ENCODE data around the gene MTAP.

Gene MTAP

GRCh38 chr9:21862871-21863270 lies 60.4 kb downstream of the MTAP start:
- H3K9me3 ChIP-seq (replicated peaks in 1 of 11): peaks cover 0 to 13% (median 6%) of the 10 kb centered on the region in 11 experiments; a peak in 10 of 22 replicates
- no peak overlapping the region for H3K4me2 ChIP-seq
- H3K4me3 ChIP-seq: no peak overlapping the region
- no peak overlapping the region for H3K27ac ChIP-seq
- H3K4me1 ChIP-seq: no peaks in the 10 kb centered on the region
- peaks cover 0 to 10% (median 0%) of the 10 kb centered on the region in 11 experiments; a peak in 6 of 22 replicates for H4K20me1 ChIP-seq
- H3K27me3 ChIP-seq: no peaks in the 10 kb centered on the region
- H3K36me3 ChIP-seq: peaks cover 84 to 100% (median 97%) of the 10 kb centered on the region in 11 experiments
- no peak overlapping the region for H3K9ac ChIP-seq
- TF ChIP-seq Cebpa-rat (IDR thresholded peaks at IDR 0.05): no peak

DNA sequence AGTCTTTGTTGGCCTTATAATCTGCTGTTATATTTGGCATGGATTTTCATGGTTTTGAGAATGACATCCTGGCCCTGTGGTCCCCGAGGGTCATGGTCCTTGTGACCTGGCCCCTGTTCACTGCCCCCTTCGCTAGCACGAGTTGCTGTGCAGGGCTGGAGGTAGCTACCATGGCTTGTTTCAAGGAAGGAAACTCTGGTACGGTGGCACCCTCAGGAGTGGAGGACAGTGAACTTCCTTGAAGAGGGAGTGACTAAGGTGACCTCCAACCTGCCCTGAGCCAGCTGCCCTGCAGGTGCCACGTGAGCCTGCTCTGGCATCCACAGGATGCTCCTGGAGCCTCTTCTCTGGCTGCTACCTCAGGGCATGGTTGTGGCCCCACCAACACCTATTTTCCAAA lies 62.1 kb downstream of the MTAP start:
- Histone ChIP-seq H3K4me3 (no peak overlapping the region), H4K20me1 (peaks cover 0 to 10% (median 0%) of the 10 kb centered on the region in 11 experiments; a peak in 3 of 22 replicates), H3K27me3 (no peaks in the 10 kb centered on the region), H3K9ac (no peak overlapping the region), H3K27ac (no peak overlapping the region), H3K4me2 (no peak overlapping the region), H3K4me1 (no peaks in the 10 kb centered on the region), H3K9me3 (replicated peaks in 1 of 11) (peaks cover 0 to 13% (median 6%) of the 10 kb centered on the region in 11 experiments; a peak in 10 of 22 replicates), H3K36me3 (peaks cover 84 to 100% (median 97%) of the 10 kb centered on the region in 11 experiments)
- TF ChIP-seq Cebpa-rat (IDR thresholded peaks at IDR 0.05): no peak

DNA sequence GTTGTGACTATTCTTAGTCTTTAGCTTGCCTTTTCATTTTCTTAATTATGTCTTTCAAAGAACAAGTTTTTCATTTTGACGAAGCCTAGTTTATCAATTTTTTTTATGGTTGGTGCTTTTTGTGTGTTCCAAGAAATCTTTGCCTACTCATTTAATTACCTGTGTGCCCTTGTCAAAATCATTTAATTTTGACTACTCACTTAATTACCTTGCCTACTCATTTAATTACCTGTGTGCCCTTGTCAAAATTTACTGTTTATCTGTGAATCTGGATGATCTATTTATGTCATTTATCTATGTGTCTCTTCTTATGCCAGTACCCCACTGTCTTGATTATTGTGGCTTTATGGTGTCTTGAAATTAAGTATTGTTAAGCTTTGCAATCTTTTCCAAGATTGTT lies 63.9 kb downstream of the MTAP start:
- H3K36me3 ChIP-seq: peaks cover 74 to 99% (median 91%) of the 10 kb centered on the region in 11 experiments
- no peak for TF ChIP-seq Cebpa-rat (IDR thresholded peaks at IDR 0.05)
- peaks cover 0 to 10% (median 0%) of the 10 kb centered on the region in 11 experiments; a peak in 3 of 22 replicates for H4K20me1 ChIP-seq
- no peak overlapping the region for H3K4me2 ChIP-seq
- no peak overlapping the region for H3K27ac ChIP-seq
- H3K9ac ChIP-seq: no peak overlapping the region
- no peaks in the 10 kb centered on the region for H3K4me1 ChIP-seq
- no peaks in the 10 kb centered on the region for H3K27me3 ChIP-seq
- no peak overlapping the region for H3K4me3 ChIP-seq
- peaks cover 0 to 13% (median 6%) of the 10 kb centered on the region in 11 experiments; a peak in 10 of 22 replicates for H3K9me3 ChIP-seq (replicated peaks in 1 of 11)

DNA sequence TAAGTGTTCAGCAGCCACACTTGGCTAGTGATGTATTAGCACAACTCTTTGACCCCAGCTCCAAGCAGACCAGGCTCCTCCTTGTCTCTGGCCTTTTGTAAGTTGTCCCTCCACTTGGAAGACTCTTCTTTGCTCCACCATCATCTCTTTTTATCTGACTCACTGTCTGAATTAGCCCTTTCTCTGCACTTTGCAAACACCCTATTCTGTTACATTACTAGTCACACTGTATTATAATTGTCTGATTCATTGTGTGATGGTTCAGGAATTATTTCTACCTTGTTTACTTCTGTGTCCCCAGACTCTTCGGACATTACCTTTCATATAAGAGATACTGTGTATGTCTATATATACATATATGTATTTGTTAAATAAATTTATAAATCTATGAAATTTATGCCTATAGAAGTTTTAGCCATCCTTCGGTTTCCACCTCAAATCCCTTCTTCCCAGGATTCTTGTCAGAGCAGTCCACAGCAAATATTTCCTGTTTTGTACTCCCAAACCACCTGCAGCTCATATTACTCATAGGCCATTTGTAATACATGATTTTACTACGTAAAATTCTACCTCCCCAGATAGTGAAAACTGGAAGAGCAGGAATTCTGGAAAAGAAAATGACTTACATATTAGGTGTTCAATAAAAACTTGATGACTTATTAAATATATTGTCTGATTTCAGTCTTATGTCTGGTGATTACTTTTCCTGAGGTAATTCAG lies 69.0 kb downstream of the MTAP start:
- Histone ChIP-seq H3K4me3 (no peak overlapping the region), H3K27ac (no peak overlapping the region), H3K36me3 (peaks cover 44 to 99% (median 82%) of the 10 kb centered on the region in 11 experiments), H3K4me1 (no peaks in the 10 kb centered on the region), H3K4me2 (no peak overlapping the region), H3K27me3 (no peaks in the 10 kb centered on the region), H4K20me1 (peaks cover 0 to 1% (median 0%) of the 10 kb centered on the region in 11 experiments; a peak in 2 of 22 replicates), H3K9ac (no peak overlapping the region), H3K9me3 (replicated peaks in 1 of 11) (peaks cover 17 to 38% (median 23%) of the 10 kb centered on the region in 11 experiments)
- TF ChIP-seq Cebpa-rat (IDR thresholded peaks at IDR 0.05): no peak

GRCh38 chr9:21872696-21873095 lies 70.3 kb downstream of the MTAP start:
- H3K4me2 ChIP-seq: no peak overlapping the region
- H3K27ac ChIP-seq: no peak overlapping the region
- TF ChIP-seq Cebpa-rat (IDR thresholded peaks at IDR 0.05): no peak
- H3K27me3 ChIP-seq: no peaks in the 10 kb centered on the region
- H3K9me3 ChIP-seq (replicated peaks in 1 of 11): peaks cover 30 to 50% (median 34%) of the 10 kb centered on the region in 11 experiments
- H3K36me3 ChIP-seq: peaks cover 38 to 99% (median 84%) of the 10 kb centered on the region in 11 experiments
- H4K20me1 ChIP-seq: peaks cover 0 to 10% (median 0%) of the 10 kb centered on the region in 11 experiments; a peak in 2 of 22 replicates
- H3K4me1 ChIP-seq: no peaks in the 10 kb centered on the region
- H3K4me3 ChIP-seq: no peak overlapping the region
- H3K9ac ChIP-seq: no peak overlapping the region

GRCh38 chr9:21873540-21874221 lies 71.2 kb downstream of the MTAP start:
- H3K9me3 ChIP-seq (replicated peaks in 1 of 11): peaks cover 39 to 60% (median 43%) of the 10 kb centered on the region in 11 experiments
- H3K27ac ChIP-seq: no peak overlapping the region
- no peak overlapping the region for H3K4me3 ChIP-seq
- TF ChIP-seq Cebpa-rat (IDR thresholded peaks at IDR 0.05): no peak
- H3K4me2 ChIP-seq: no peak overlapping the region
- H3K36me3 ChIP-seq: peaks cover 35 to 99% (median 84%) of the 10 kb centered on the region in 11 experiments
- no peaks in the 10 kb centered on the region for H3K27me3 ChIP-seq
- H4K20me1 ChIP-seq: peaks cover 0 to 10% (median 0%) of the 10 kb centered on the region in 11 experiments; a peak in 2 of 22 replicates
- H3K4me1 ChIP-seq: no peaks in the 10 kb centered on the region
- H3K9ac ChIP-seq: no peak overlapping the region

DNA sequence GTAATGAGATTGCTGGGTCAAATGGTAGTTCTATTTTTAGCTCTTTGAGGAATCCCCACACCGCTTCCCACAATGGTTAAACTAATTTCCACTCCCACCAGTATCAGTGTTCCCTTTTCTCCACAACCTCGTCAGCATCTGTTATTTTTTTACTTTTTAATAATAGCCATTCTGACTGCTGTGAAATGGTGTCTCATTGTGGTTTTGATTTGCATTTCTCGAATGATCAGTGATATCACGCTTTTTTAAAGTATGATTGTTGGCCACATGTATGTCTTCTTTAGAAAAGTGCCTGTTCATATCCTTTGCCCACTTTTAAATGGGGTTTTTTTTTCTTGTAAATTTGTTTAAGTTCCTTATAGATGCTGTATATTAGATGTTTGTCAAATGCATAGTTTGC lies 73.5 kb downstream of the MTAP start:
- Histone ChIP-seq H3K27me3 (no peaks in the 10 kb centered on the region), H3K9ac (no peak overlapping the region), H3K4me1 (no peaks in the 10 kb centered on the region), H3K9me3 (replicated peaks in 1 of 11) (peaks cover 61 to 82% (median 65%) of the 10 kb centered on the region in 11 experiments), H3K36me3 (peaks cover 44 to 100% (median 88%) of the 10 kb centered on the region in 11 experiments), H3K27ac (no peak overlapping the region), H3K4me3 (no peak overlapping the region), H4K20me1 (peaks cover 0 to 10% (median 0%) of the 10 kb centered on the region in 11 experiments; a peak in 2 of 22 replicates), H3K4me2 (no peak overlapping the region)
- TF ChIP-seq Cebpa-rat (IDR thresholded peaks at IDR 0.05): no peak

DNA sequence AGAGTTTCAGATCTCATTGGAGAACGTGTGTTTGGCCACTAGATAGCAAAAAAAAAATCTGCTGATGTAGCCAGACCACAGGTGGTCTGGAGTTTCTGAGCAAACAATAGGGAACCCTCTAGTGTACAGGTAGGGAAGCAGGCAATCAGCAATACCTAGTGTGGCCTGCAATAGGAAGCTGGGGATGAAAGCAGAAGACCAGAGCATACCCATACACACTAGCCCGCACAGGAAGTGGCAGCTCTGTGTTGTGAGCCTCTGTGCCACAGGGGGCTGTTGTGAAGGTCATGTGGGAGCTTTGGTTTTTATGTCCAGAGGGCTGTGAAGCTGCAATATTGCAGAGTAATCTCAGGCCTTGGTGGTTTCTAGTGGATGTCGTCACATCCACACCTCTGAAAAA lies 81.2 kb downstream of the MTAP start:
- H3K4me1 ChIP-seq: peaks cover 0 to 8% (median 0%) of the 10 kb centered on the region in 10 experiments; a peak in 4 of 20 replicates
- peaks cover 49 to 86% (median 61%) of the 10 kb centered on the region in 11 experiments for H3K36me3 ChIP-seq
- H4K20me1 ChIP-seq: no peaks in the 10 kb centered on the region
- no peak for TF ChIP-seq Cebpa-rat (IDR thresholded peaks at IDR 0.05)
- H3K27me3 ChIP-seq: no peaks in the 10 kb centered on the region
- H3K9me3 ChIP-seq (replicated peaks in 1 of 11): peaks cover 46 to 66% (median 57%) of the 10 kb centered on the region in 11 experiments
- no peak overlapping the region for H3K4me3 ChIP-seq
- no peak overlapping the region for H3K9ac ChIP-seq
- no peak overlapping the region for H3K4me2 ChIP-seq
- H3K27ac ChIP-seq: no peak overlapping the region

GRCh38 chr9:21889673-21890072 lies 87.2 kb downstream of the MTAP start:
- peaks cover 55 to 92% (median 86%) of the 10 kb centered on the region in 11 experiments for H3K9me3 ChIP-seq (replicated peaks in 1 of 11)
- peaks cover 61 to 95% (median 83%) of the 10 kb centered on the region in 11 experiments for H3K36me3 ChIP-seq
- no peak for TF ChIP-seq Cebpa-rat (IDR thresholded peaks at IDR 0.05)
- no peaks in the 10 kb centered on the region for H3K4me1 ChIP-seq
- H3K27ac ChIP-seq: no peak overlapping the region
- H3K4me3 ChIP-seq: no peak overlapping the region
- no peak overlapping the region for H3K9ac ChIP-seq
- no peaks in the 10 kb centered on the region for H4K20me1 ChIP-seq
- H3K27me3 ChIP-seq: no peaks in the 10 kb centered on the region
- no peak overlapping the region for H3K4me2 ChIP-seq

Data from BLaER1 treated with 17β-estradiol and CSF1 and Interleukin-3, amounts not matched to agents 10 nM and 100 nM (cell line).